Neutrophil (primary cell): ENCODE data around the gene CDC23.
A peak's percentile ranks its signal among the peaks of the same experiment; 100 is the strongest.

Source experiments
- H3K27ac ChIP-seq: fragments of 200-600 bp; sonication (generic); 2 replicates; pipeline ENCODE4 v1.5.1; 2016; ENCODE audit warnings: mild to moderate bottlenecking, moderate library complexity
- H3K27me3 ChIP-seq: fragments of 200-600 bp; sonication (generic); 2 replicates; pipeline ENCODE4 v1.6.0; 2016; ENCODE audit warnings: mild to moderate bottlenecking
- H3K36me3 ChIP-seq: fragments of 200-600 bp; sonication (generic); 2 replicates; pipeline ENCODE4 v1.5.1; 2017
- H3K4me1 ChIP-seq, 2 experiments: fragments of 200-600 bp in 1 of 2; sonication (generic) in 1 of 2; 1 replicate in 1 of 2; 2 replicates in 1 of 2; pipeline versions ENCODE4 v1.5.1 to v1.6.1; 2013 to 2016; ENCODE audit warnings: low read depth in 1 of 2, low read length in 1 of 2, mild to moderate bottlenecking in 1 of 2, moderate library complexity in 1 of 2; ENCODE audit not compliant: control insufficient read depth in 1 of 2, insufficient read depth in 1 of 2
- H3K4me3 ChIP-seq, 2 experiments: fragments of 200-600 bp in 1 of 2; sonication (generic) in 1 of 2; 1 replicate in 1 of 2; 2 replicates in 1 of 2; pipeline ENCODE4 v1.5.1; 2013 to 2016; ENCODE audit warnings: low read depth in 1 of 2, low read length in 1 of 2, mild to moderate bottlenecking in 1 of 2, moderate library complexity in 1 of 2
- H3K9me3 ChIP-seq: fragments of 200-600 bp; sonication (generic); 2 replicates; pipeline ENCODE4 v1.5.1; 2016
- TF ChIP-seq, protein P1 (sequence below): fragments of 200-600 bp; sonication (generic); IDR thresholded peaks from 2 replicates; pipeline ENCODE4 v1.5.1; 2016; ENCODE audit warnings: antibody characterized with exemption

The CDC23 gene

DNA sequence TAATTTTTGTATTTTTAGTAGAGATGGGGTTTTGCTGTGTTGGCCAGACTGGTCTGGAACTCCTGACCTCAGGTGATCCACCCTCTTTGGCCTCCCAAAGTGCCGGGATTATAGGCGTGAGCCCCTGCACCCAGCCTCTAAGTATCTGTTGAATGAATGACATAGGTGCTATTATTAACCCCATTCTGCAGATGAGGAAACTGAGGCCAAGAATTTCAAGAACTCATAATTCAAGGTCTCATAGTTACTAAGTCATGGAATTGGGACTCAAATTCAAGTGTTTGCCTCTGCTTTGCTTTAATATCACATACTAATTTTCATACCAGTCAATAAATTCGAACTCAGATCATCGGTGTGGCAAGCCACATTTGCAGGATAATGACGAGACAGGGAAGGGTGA lies 32.3 kb downstream of the CDC23 start:
- no peak overlapping the region for H3K4me3 ChIP-seq
- peaks cover 42 to 49% of the 10 kb centered on the region in 2 experiments for H3K4me1 ChIP-seq
- H3K27ac ChIP-seq = no peak overlapping the region
- peaks cover 15% of the 10 kb centered on the region for H3K36me3 ChIP-seq
- TF ChIP-seq, protein P1, sequence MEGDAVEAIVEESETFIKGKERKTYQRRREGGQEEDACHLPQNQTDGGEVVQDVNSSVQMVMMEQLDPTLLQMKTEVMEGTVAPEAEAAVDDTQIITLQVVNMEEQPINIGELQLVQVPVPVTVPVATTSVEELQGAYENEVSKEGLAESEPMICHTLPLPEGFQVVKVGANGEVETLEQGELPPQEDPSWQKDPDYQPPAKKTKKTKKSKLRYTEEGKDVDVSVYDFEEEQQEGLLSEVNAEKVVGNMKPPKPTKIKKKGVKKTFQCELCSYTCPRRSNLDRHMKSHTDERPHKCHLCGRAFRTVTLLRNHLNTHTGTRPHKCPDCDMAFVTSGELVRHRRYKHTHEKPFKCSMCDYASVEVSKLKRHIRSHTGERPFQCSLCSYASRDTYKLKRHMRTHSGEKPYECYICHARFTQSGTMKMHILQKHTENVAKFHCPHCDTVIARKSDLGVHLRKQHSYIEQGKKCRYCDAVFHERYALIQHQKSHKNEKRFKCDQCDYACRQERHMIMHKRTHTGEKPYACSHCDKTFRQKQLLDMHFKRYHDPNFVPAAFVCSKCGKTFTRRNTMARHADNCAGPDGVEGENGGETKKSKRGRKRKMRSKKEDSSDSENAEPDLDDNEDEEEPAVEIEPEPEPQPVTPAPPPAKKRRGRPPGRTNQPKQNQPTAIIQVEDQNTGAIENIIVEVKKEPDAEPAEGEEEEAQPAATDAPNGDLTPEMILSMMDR = no peak
- H3K27me3 ChIP-seq = no peaks in the 10 kb centered on the region
- H3K9me3 ChIP-seq = no peaks in the 10 kb centered on the region

DNA sequence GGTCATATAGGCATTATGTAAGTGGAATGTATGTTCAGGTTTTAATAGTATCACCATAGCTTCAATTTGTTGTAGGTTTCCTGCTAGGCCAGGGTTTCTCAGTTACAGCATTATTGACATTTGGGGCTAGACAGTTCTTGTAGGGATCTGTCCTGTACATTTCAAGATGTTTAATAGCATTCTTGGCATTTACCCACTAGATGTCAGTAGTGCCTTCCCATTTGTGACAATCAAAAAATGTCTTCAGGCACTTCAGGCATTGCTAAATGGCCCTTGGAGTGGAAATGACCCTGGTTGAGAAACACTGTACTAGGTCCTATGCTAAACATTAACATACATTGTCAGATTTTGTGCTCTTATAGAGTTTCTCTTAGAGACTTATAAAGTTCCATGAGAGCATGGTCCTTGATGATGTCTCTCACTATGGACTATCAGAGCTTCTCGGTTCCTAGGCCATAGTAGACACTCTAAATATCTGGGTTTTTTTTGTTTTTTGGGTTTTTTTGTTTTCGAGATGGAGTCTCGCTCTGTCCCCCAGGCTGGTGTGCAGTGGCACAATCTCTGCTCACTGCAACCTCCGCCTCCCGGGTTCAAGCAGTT lies 32.8 kb downstream of the CDC23 start:
- H3K4me3 ChIP-seq = no peak overlapping the region
- peaks cover 17% of the 10 kb centered on the region for H3K36me3 ChIP-seq
- no peak overlapping the region for H3K27ac ChIP-seq
- TF ChIP-seq, protein P1 = no peak
- H3K27me3 ChIP-seq = no peaks in the 10 kb centered on the region
- H3K4me1 ChIP-seq = peaks cover 36 to 43% of the 10 kb centered on the region in 2 experiments
- H3K9me3 ChIP-seq = no peaks in the 10 kb centered on the region

DNA sequence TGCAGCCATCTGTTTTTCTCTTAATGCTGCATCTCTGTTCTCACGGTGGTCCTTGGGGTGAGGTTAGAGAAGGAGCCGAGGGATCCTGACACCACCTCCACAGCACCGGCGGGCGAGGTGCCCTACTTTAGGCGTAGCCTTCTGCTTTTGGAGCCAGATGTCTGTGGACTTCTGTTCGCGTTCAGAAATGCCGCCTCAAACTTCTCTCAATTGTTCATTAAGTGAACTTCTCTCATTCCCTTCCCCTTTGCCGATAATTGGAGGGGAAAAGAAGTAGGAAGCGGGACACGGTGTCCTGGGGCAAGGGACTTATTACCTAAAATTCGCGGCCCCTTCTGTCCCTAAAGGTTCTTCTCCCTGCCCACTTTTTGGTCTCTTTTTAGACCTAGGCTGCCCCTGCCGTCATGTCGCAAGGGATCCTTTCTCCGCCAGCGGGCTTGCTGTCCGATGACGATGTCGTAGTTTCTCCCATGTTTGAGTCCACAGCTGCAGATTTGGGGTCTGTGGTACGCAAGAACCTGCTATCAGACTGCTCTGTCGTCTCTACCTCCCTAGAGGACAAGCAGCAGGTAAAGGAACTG lies 33.8 kb downstream of the CDC23 start:
- Histone ChIP-seq H3K9me3 (no peaks in the 10 kb centered on the region), H3K27ac (peak overlapping the region; percentile 91), H3K4me1 (peaks cover 27 to 34% of the 10 kb centered on the region in 2 experiments), H3K4me3 (peak overlapping the region; percentile 77 to 86), H3K36me3 (peaks cover 21% of the 10 kb centered on the region), H3K27me3 (no peaks in the 10 kb centered on the region)
- TF ChIP-seq, protein P1 = no peak

DNA sequence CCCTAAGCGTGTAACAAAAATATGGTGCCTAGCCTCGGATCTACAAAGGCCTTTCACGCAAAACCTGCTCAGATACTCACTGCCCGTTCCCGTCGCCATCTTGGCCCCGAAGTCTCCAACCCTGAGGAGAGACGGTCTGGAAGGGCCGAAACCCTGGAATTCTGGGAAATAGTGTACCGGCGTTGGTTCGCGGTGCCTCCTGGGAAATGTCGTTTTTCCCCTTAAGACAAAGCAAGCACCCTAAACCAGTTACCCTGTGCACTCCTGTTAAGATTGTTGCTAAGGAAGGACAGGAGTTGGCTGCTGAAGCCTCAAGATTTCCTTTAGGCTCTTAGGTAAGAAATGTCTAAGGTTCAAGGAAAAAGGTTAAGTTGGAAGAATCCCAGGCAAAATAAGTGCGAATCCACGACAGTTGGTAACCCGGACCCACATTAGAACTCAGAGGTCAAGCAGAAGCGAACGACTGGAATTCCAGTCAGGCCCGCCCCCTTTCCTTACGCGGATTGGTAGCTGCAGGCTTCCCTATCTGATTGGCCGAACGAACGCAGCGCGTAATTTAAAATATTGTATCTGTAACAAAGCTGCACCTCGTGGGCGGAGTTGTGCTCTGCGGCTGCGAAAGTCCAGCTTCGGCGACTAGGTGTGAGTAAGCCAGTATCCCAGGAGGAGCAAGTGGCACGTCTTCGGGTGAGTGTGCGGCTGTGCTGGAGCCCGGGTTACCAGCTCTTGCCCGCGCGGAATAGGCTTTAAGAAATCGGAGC lies 34.4 kb downstream of the CDC23 start, which contains the start of the genes BRD8 and KIF20A:
TSS of gene BRD8 (minus strand) at position 115 of the 761 bp plus-strand sequence. CDS start at position 99, 16 bp downstream.
TSS of gene KIF20A (plus strand) at position 597 of the 761 bp plus-strand sequence. CDS start 569 bp downstream, outside the sequence.
- peaks cover 21% of the 10 kb centered on the region for H3K36me3 ChIP-seq
- H3K4me1 ChIP-seq = peaks cover 27 to 35% of the 10 kb centered on the region in 2 experiments
- no peaks in the 10 kb centered on the region for H3K9me3 ChIP-seq
- TF ChIP-seq, protein P1 = no peak
- H3K4me3 ChIP-seq = peak within 1 kb of the TSS; percentile 77 to 86
- H3K27me3 ChIP-seq = no peaks in the 10 kb centered on the region
- peak within 1 kb of the TSS; percentile 91 for H3K27ac ChIP-seq

GRCh38 chr5:138177941-138178515 lies 35.1 kb downstream of the CDC23 start:
- peak overlapping the region; percentile 91 for H3K27ac ChIP-seq
- TF ChIP-seq, protein P1 = no peak
- H3K27me3 ChIP-seq = no peaks in the 10 kb centered on the region
- H3K4me3 ChIP-seq = peak overlapping the region; percentile 77 to 86
- peaks cover 15% of the 10 kb centered on the region for H3K36me3 ChIP-seq
- no peaks in the 10 kb centered on the region for H3K9me3 ChIP-seq
- H3K4me1 ChIP-seq = peaks cover 33 to 39% of the 10 kb centered on the region in 2 experiments
